Liver (tissue), 9 donors: ENCODE measurements around the gene ARHGDIB. TPM values are rescaled to one million over a fixed set of nuclear protein-coding genes. Genes with fewer than 3 reads are reported as not detected.

ENCODE experiments used
- DNase-seq: peaks from one replicate; pipeline ENCODE4 v3.0.0-alpha.2; 2017; ENCODE audit warnings: low spot score
- H3K27ac ChIP-seq, 2 donors: one replicate each; pipeline ENCODE4 v1.7.0; 2013; ENCODE audit warnings: inconsistent platforms in 2 of 2, low read length in 2 of 2, control low read depth in 1 of 2, low read depth in 1 of 2, mild to moderate bottlenecking in 1 of 2
- H3K27me3 ChIP-seq, 4 donors: one replicate each; pipeline versions ENCODE4 v1.6.1 to v1.7.0; 2013; ENCODE audit warnings: low read length in 3 of 4, inconsistent platforms in 1 of 4, mild to moderate bottlenecking in 1 of 4, moderate library complexity in 1 of 4; ENCODE audit not compliant: control insufficient read depth in 4 of 4, insufficient read depth in 4 of 4
- H3K36me3 ChIP-seq, 4 donors: one replicate each; pipeline versions ENCODE4 v1.6.1 to v1.7.0; 2013; ENCODE audit warnings: low read length in 3 of 4, mild to moderate bottlenecking in 3 of 4, low read depth in 1 of 4, moderate library complexity in 1 of 4; ENCODE audit not compliant: control insufficient read depth in 4 of 4, insufficient read depth in 3 of 4
- H3K4me1 ChIP-seq, 4 donors: one replicate each; pipeline versions ENCODE4 v1.6.1 to v1.7.0; 2013; ENCODE audit warnings: low read length in 3 of 4, mild to moderate bottlenecking in 3 of 4, moderate library complexity in 1 of 4; ENCODE audit not compliant: control insufficient read depth in 4 of 4, insufficient read depth in 4 of 4
- H3K4me3 ChIP-seq, 3 donors: one replicate each; pipeline versions ENCODE4 v1.6.1 to v1.7.0; 2013; ENCODE audit warnings: low read length in 3 of 3, control low read depth in 1 of 3, low read depth in 1 of 3, mild to moderate bottlenecking in 1 of 3
- H3K9ac ChIP-seq, 2 donors: one replicate each; pipeline ENCODE4 v1.7.0; 2013; ENCODE audit warnings: low read length in 2 of 2, mild to moderate bottlenecking in 2 of 2, moderate library complexity in 2 of 2, control low read depth in 1 of 2, low read depth in 1 of 2
- H3K9me3 ChIP-seq, 4 donors: one replicate each; pipeline versions ENCODE4 v1.6.1 to v1.7.0; 2013; ENCODE audit warnings: low read length in 3 of 4; ENCODE audit not compliant: control insufficient read depth in 4 of 4
- EGR1 ChIP-seq, 2 donors: IDR thresholded peaks; 2 replicates each; pipeline ENCODE4 v1.6.1; 2016 to 2018; ENCODE audit warnings: antibody characterized with exemption in 2 of 2, low read depth in 2 of 2
- FOXA1 ChIP-seq: IDR thresholded peaks from 2 replicates; pipeline ENCODE4 v1.6.1; 2016; ENCODE audit warnings: antibody characterized with exemption
- FOXA2 ChIP-seq: IDR thresholded peaks from 2 replicates; pipeline ENCODE4 v1.6.1; 2016; ENCODE audit warnings: antibody characterized with exemption
- GABPA ChIP-seq, 2 donors: IDR thresholded peaks in 1 of 2; conservative IDR thresholded peaks in 1 of 2; 2 replicates each; pipeline ENCODE4 v1.6.1; 2016; ENCODE audit warnings: antibody characterized with exemption in 2 of 2, mild to moderate bottlenecking in 1 of 2, moderate library complexity in 1 of 2
- HNF4A ChIP-seq, 2 donors: conservative IDR thresholded peaks; 2 replicates each; pipeline ENCODE4 v1.6.1; 2016; ENCODE audit warnings: antibody characterized with exemption in 2 of 2, mild to moderate bottlenecking in 2 of 2
- HNF4G ChIP-seq: IDR thresholded peaks from 2 replicates; pipeline ENCODE4 v1.6.1; 2016; ENCODE audit warnings: antibody characterized with exemption
- JUND ChIP-seq, 2 donors: IDR thresholded peaks; 2 replicates each; pipeline ENCODE4 v1.6.1; 2016; ENCODE audit warnings: antibody characterized with exemption in 2 of 2
- NR2F2 ChIP-seq: IDR thresholded peaks from 2 replicates; pipeline ENCODE4 v1.6.1; 2016; ENCODE audit warnings: antibody characterized with exemption
- RAD21 ChIP-seq, 2 donors: IDR thresholded peaks; 2 replicates each; pipeline ENCODE4 v1.6.1; 2016; ENCODE audit warnings: antibody characterized with exemption in 2 of 2, mild to moderate bottlenecking in 2 of 2
- RXRA ChIP-seq, 2 donors: IDR thresholded peaks; 2 replicates each; pipeline ENCODE4 v1.6.1; 2017 to 2018; ENCODE audit warnings: antibody characterized with exemption in 2 of 2, mild to moderate bottlenecking in 1 of 2
- SP1 ChIP-seq: IDR thresholded peaks from 2 replicates; pipeline ENCODE4 v1.6.1; 2018; ENCODE audit warnings: antibody characterized with exemption, mild to moderate bottlenecking
- TAF1 ChIP-seq: conservative IDR thresholded peaks from 2 replicates; pipeline ENCODE4 v1.6.1; 2016; ENCODE audit warnings: antibody characterized with exemption, mild to moderate bottlenecking
- YY1 ChIP-seq: IDR thresholded peaks from 2 replicates; pipeline ENCODE4 v1.6.1; 2016; ENCODE audit warnings: antibody characterized with exemption, mild to moderate bottlenecking
- WGBS: extraction: QIAGEN DNeasy Blood & Tissue Kit; methylation state at CpG from one replicate; pipeline ENCODE4 v1.1.7; 2013; 5-methylcytosine and 5-hydroxymethylcytosine counted together
- polyA plus RNA-seq, 2 donors: library from polyadenylated mRNA; stranded (reverse) in 1 of 2; unstranded in 1 of 2; fragments of 200-250 nt in 1 of 2; fragments of >200 nt in 1 of 2; fragmentation: Nextera tagmentation in 1 of 2; extraction: Ambion mirVana in 1 of 2; gene quantifications; one replicate each; pipeline versions ENCODE4 v1.2.1 to v1.2.3, GENCODE V29; 2013 to 2015
- total RNA-seq, 2 donors: library from RNA; depleted of rRNA; stranded (reverse); fragments of >200 nt; gene quantifications; one replicate each; pipeline ENCODE4 v1.2.3, GENCODE V29; 2014
- TF ChIP-seq, protein P1 (sequence below): IDR thresholded peaks from 2 replicates; pipeline ENCODE4 v1.6.1; 2016; ENCODE audit warnings: antibody characterized with exemption
- TF ChIP-seq, protein P2 (sequence below): IDR thresholded peaks from 2 replicates; pipeline ENCODE4 v1.6.1; 2016; ENCODE audit warnings: antibody characterized with exemption
- TF ChIP-seq, protein P3 (sequence below): fragments of 150-350 bp; IDR thresholded peaks from 2 replicates; pipeline ENCODE4 v1.5.1; 2017; ENCODE audit warnings: improper control_type of control experiment, low read depth, low read length; ENCODE audit not compliant: missing input control
- TF ChIP-seq, protein P4 (sequence below): IDR thresholded peaks from 2 replicates; pipeline ENCODE4 v1.6.1; 2016; ENCODE audit warnings: antibody characterized with exemption
- TF ChIP-seq, protein P5 (sequence below): IDR thresholded peaks from 2 replicates; pipeline ENCODE4 v1.6.1; 2016; ENCODE audit warnings: antibody characterized with exemption, mild to moderate bottlenecking
- donor health status: healthy.
- donor health status: healthy.
- donor health status: healthy.
- donor health status: healthy.
- donor health status: healthy.

Gene ARHGDIB
- total and polyA plus RNA-seq, 4 donors = 36.3 to 66.9 (median 47.5) TPM

DNA sequence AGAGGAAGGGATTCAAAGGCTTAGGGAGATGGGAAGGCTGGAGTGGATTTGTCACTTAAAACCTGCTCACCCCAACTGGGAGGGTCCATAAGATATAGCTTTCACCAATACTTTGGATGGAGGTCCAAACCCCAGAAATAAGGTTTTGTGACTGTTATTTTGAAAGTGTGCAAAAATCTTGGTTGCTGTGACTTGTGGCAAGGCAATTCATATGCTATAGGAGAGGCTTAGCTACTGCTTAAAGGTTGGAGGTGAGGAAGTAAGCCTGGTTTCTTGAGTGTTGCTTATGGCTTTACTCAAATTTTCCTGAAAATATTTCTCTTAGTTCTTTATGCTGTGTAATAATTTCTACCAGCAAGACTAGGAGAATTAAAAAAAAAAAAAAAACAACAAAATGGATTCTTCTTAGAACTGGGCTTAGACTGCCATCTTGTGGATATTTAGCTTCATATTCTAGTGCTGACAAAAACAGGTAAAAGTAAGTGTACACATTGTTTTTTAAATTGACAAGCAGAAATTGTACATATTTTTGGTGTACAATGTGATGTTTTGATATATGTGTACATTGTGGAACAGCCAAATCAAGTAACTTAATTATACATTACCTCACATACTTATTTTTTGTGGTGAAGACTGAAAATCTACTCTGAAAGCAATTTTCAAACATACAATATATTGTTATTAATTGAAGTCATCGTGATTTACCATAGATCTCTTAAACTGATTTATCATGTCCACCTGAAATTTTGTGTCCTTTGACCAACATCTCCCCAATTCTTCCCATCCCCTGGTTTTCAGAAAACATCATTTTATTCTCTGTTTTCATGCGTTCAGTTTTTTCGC is 34.4 kb upstream of the ARHGDIB start:
- TF ChIP-seq, protein P1, sequence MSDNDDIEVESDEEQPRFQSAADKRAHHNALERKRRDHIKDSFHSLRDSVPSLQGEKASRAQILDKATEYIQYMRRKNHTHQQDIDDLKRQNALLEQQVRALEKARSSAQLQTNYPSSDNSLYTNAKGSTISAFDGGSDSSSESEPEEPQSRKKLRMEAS = no peak
- no peak for TF ChIP-seq FOXA2
- TF ChIP-seq, protein P2, sequence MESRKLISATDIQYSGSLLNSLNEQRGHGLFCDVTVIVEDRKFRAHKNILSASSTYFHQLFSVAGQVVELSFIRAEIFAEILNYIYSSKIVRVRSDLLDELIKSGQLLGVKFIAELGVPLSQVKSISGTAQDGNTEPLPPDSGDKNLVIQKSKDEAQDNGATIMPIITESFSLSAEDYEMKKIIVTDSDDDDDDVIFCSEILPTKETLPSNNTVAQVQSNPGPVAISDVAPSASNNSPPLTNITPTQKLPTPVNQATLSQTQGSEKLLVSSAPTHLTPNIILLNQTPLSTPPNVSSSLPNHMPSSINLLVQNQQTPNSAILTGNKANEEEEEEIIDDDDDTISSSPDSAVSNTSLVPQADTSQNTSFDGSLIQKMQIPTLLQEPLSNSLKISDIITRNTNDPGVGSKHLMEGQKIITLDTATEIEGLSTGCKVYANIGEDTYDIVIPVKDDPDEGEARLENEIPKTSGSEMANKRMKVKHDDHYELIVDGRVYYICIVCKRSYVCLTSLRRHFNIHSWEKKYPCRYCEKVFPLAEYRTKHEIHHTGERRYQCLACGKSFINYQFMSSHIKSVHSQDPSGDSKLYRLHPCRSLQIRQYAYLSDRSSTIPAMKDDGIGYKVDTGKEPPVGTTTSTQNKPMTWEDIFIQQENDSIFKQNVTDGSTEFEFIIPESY = no peak
- TF ChIP-seq NR2F2 = no peak
- no peak for TF ChIP-seq EGR1 (IDR thresholded peaks at IDR 0.05; ENCODE audit: low read depth in 2 of 2)
- TF ChIP-seq HNF4A (conservative IDR thresholded peaks at IDR 0.05) = no peak
- TF ChIP-seq HNF4G = no peak
- TF ChIP-seq, protein P3, sequence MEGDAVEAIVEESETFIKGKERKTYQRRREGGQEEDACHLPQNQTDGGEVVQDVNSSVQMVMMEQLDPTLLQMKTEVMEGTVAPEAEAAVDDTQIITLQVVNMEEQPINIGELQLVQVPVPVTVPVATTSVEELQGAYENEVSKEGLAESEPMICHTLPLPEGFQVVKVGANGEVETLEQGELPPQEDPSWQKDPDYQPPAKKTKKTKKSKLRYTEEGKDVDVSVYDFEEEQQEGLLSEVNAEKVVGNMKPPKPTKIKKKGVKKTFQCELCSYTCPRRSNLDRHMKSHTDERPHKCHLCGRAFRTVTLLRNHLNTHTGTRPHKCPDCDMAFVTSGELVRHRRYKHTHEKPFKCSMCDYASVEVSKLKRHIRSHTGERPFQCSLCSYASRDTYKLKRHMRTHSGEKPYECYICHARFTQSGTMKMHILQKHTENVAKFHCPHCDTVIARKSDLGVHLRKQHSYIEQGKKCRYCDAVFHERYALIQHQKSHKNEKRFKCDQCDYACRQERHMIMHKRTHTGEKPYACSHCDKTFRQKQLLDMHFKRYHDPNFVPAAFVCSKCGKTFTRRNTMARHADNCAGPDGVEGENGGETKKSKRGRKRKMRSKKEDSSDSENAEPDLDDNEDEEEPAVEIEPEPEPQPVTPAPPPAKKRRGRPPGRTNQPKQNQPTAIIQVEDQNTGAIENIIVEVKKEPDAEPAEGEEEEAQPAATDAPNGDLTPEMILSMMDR = peak; percentile 66
- TF ChIP-seq, protein P4, sequence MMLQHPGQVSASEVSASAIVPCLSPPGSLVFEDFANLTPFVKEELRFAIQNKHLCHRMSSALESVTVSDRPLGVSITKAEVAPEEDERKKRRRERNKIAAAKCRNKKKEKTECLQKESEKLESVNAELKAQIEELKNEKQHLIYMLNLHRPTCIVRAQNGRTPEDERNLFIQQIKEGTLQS = no peak
- no peak for TF ChIP-seq GABPA (IDR thresholded peaks at IDR 0.05 in 1 of 2, conservative IDR thresholded peaks at IDR 0.05 in 1 of 2)
- TF ChIP-seq TAF1 = no peak
- TF ChIP-seq FOXA1 = no peak
- no peak for TF ChIP-seq RXRA (IDR thresholded peaks at IDR 0.05)
- peak; percentile 89 to 94 for TF ChIP-seq RAD21 (IDR thresholded peaks at IDR 0.05)
- no peak for TF ChIP-seq JUND (IDR thresholded peaks at IDR 0.05)
- TF ChIP-seq, protein P5, sequence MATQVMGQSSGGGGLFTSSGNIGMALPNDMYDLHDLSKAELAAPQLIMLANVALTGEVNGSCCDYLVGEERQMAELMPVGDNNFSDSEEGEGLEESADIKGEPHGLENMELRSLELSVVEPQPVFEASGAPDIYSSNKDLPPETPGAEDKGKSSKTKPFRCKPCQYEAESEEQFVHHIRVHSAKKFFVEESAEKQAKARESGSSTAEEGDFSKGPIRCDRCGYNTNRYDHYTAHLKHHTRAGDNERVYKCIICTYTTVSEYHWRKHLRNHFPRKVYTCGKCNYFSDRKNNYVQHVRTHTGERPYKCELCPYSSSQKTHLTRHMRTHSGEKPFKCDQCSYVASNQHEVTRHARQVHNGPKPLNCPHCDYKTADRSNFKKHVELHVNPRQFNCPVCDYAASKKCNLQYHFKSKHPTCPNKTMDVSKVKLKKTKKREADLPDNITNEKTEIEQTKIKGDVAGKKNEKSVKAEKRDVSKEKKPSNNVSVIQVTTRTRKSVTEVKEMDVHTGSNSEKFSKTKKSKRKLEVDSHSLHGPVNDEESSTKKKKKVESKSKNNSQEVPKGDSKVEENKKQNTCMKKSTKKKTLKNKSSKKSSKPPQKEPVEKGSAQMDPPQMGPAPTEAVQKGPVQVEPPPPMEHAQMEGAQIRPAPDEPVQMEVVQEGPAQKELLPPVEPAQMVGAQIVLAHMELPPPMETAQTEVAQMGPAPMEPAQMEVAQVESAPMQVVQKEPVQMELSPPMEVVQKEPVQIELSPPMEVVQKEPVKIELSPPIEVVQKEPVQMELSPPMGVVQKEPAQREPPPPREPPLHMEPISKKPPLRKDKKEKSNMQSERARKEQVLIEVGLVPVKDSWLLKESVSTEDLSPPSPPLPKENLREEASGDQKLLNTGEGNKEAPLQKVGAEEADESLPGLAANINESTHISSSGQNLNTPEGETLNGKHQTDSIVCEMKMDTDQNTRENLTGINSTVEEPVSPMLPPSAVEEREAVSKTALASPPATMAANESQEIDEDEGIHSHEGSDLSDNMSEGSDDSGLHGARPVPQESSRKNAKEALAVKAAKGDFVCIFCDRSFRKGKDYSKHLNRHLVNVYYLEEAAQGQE = no peak
- TF ChIP-seq YY1 = peak; percentile 83
- no peak for TF ChIP-seq SP1
- no peaks in the 10 kb centered on the region for H3K27me3 ChIP-seq
- no peak overlapping the region for H3K9ac ChIP-seq
- H3K9me3 ChIP-seq = no peaks in the 10 kb centered on the region
- WGBS = 89% methylated on average over 3 of the region's 3 CpGs
- no peaks in the 10 kb centered on the region for H3K36me3 ChIP-seq
- H3K4me3 ChIP-seq = no peak overlapping the region
- H3K4me1 ChIP-seq = peaks cover 0 to 3% (median 0%) of the 10 kb centered on the region in 4 donors
- H3K27ac ChIP-seq = no peak overlapping the region
- no peak for DNase-seq
